ENCODE results near the gene USP36.
"Not testable (repeated sequence)": the region's sequence is repeated elsewhere in the genome, so short reads cannot be mapped to it uniquely, and the experiment has no call there.

Gene USP36

DNA sequence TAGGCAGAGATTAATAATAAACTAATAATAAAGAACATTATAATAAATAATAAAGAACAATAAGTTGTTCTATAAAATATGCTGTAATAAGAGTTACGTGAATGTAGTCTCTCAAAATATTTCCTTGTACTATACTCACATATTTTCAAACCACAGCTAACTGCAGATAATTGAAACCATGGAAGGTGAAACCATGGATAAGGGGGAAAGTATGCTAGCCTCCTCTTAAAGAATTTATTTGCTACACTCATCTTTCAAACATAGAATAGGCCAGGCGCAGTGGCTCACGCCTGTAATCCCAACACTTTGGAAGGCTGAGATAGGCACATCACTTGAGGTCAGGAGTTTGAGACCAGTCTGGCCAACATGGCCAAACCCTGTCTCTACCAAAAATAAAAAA, 77.1 kb downstream of the USP36 start:
- no peak for DNase-seq

DNA sequence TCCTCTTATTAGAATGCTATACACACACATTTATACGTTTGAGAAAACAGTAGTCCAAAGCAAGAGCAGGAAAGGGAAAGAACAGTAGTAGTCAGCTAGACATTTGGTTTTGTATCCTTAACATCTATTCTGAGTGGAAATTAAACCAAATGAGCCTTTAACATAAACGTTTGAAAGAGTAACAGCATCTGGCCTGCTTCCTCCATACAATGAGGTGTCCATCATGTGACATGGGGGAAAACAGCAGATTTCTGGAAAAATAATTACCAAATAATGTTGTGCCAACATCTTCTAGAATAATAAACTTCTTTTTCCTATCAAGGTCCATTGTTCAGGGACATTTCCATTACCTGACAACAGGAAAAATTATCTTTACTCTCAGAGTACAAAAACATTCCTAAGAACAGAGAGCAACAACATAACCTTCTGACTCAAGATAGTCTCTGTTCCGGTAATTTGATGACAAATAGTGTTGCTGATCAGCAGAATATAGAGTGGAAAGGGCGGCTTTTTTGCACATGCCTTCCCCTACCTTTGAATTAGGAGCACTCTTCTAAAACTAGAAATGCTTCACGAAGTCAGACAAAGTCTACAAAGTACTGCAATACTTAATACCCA, 78.7 kb downstream of the USP36 start:
- no peak for DNase-seq

DNA sequence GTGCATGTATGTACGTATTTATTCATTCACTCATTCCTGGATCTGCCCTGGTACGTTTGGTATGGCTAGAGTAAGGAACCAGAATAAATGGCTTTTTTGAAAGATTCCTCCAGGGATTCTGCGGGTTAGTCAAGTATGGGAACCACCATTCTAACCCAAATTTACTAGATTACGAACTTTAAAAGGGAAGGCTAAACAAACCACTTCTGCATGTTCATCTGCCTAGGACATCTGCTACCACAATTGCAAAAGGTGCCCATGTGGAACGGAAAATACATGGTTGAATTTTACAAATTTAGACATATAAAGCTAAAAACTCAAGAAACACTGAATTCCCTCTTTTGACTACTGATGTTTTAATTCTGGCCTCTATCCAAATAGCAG, 80.7 kb downstream of the USP36 start:
- DNase-seq = no peak

DNA sequence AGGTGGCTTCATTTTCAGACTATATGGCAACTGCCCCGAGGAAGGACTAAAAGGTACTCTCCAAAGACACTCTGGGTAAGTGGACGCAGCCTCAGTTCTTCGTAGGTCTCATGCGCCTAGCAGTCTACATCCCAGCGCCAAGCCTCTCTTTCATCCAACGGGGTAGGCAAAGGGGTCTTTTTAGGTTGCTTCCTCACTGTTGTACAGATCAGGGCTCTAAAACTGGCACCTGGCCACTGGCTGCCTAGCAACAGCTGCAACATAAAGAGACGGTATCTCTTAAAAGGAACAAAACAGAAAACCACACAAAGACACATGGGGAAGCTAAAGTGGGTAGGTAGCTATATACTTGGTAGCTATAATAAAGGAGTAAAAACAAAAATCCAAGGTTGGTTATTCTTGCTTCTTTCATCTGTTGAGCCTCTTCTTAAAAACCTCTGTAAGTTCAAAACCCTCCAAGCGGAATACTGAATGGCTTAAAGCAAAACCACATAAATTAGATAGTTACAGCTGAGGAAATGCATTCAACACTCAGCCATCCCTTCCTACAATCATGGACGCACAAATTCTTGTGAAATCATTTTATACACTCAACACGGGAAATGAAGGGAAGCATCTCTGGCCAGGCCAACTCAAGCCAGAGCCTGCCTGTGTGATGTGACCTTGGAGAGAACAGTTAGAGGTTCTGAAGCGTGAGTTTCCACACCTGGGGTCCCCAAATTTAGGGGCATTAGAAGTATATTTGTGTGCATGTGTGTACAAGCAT, 81.2 kb downstream of the USP36 start:
- no peak for DNase-seq

DNA sequence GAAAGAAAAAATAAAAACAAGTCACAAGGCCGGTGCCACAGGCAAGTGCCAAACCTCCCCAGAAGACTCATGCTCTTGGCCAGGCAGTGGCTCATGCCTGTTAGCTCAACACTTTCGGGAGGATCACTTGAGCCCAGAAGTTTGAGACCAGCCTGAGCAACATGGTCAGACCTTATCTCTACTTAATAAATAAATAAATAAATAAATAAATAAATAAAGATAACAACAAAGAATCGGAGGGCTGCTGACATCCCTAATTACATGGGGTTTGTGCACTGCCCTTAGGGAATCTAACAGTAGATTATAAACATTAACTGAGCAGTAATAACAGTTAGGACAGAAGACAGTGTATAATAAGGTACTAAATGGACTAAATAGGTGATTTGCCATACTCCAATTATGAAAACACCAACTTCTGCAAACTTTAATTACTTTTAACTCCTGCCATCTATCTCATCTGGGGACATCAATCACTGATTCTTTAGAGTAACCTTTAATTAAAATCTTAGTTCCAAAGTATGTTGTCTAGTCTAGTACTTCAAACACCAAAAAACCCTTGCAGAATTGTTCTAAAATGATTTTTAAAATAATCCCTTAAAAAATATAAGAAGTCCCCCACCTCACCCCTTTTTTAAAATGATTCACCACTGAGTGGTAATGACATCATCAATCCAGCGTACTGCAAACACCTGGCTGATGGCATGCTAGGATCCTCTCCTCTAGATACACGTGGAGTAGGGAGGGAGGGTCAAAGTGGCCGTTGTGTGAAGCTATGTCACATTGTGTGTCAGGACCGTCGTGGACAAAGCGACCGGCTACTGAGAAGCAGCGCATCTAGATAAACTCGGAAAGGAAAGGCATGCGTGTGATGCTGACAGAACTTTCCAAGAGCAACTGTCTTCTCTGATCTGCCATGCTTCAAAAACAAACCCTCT, 87.0 kb downstream of the USP36 start:
- no peak for DNase-seq

DNA sequence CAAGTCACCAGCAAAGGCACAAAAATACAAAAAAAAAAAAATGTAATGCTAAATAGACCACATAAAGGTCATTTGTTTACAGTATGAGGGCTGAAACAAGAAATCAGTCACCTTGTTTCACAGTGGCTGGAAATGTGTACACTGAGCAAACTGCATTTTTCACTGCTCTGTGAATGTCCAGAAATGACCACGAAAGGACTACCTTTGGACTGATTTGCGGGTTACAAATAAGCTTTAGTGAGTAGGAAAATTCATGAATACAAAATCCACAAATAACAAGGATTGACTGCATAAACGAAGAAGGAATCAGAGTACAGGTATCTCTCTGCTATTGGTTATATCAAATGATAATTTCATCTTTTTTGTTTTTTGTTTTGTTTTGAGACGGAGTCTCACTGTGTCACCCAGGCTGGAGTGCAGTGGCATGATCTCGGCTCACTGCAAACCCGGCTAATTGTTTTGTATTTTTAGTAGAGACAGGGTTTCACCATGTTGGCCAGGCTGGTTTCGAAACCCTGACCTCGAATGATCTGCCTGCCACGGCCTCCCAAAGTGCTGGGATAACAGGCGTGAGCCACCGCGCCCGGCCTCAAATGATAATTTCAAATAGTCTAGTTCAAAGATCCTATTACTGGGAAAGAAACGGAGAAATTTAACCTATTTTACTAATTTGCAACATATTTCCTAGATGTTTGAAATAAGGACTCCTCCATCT, 89.0 kb downstream of the USP36 start:
- DNase-seq = no peak

DNA sequence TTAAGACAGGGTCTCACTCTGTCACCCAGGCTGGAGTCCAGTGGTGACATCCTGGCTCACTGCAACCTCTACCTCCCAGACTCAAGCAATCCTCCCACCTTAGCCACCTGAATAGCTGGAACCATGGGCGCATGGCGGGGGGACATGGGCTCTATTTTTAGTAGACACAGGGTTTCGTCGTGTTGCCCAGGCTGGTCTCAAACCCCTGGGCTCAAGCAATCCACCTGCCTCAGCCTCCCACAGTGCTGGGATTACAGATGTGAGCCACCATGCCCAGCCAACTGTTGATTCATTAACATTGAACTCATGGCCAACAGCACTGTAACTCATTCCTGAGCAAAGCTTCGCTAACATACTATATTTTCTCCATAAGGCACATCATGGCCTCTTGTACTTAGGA, 89.6 kb downstream of the USP36 start:
- DNase-seq = not testable (repeated sequence)

DNA sequence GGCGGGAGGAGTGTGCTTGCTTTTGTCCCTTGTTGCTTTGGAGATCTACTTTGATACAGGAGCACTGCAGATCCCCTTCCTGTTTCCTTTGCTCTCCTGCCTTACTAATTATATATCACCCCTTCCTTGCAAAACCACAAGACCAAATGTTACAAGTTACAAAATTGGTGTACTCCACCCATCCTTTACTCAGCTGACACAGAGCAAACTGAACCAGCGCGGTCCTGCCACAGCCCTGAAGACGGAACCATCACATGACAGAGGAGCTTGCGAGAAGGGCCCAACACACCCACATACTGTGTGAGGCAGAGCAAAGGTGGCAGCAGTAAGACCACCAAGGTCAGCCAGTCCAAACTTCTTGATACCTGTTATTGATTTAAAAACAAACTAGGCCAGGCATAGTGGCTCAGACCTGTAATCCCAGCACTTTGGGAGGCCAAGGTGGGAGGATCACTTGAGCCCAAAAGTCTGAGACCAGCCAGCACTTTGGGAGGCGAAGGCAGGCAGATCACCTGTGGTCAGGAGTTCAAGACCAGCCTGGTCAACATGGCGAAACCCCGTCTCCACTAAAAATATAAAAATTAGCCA, 91.8 kb downstream of the USP36 start:
- peak in 1 of 2 experiments; percentile 76 for DNase-seq

DNA sequence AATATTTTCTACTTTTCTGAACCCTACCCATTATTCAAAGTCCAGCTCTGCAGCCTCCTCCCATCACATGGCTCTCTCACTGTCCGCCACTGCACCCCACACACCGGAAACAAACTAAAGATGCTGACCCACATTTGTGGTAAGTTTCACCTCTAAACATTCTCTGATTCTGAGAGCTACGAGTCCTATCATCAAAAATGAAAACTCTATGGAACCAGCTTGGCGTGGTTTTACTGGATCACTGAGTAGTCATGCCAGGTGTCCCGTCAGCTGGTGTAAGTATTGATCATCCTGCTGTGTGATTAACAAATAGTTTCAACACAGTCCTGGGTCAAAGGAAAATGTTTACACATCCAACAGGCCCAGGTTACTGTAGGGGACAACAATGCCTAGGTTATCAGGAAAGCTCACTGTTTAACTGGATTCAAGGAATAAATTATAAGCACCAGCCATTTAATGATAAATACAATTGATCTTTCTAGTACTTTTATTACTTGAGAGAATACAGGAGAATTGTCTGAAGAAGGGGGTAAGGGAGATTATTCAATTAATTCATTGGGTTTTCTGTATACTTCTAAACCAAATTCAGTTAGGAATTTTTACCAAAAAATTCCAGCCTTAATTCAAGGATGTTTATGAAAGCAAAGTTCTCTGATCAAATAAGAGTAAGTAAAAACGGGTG, 92.4 kb downstream of the USP36 start:
- no peak for DNase-seq

DNA sequence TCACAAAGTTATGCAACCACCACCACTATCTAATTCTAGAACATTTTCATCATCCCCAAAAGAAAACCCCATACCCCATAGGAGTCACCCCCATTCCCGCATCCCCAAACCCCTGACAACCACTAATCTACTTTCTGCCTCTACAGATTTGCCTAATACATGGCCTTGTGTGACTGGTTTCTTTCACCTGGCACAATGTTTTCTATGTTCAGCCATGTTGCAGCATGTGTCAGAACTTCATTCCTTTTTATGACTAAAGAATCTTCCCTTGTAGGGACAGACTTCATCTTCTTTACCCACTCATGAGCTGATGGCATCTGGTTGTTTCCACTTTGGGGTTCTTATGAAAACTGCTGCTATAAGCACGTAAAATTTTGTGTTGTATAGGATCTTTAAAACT, 93.1 kb downstream of the USP36 start:
- no peak for DNase-seq

DNA sequence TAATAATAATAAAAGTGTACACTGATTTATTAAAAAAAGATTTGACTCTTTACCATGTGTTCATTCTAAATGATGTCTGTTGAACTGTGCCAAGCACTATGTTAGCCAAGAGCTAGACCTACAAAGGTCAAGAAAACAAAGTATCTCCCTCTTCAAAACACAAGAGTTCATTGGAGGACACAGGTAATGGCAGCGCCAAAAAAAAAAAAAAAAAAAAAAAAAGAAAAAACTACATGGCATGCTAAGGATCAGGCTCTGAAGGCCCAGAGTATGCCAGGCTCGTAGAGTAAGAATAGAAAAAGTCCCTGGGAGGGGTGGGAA, 93.7 kb downstream of the USP36 start:
- no peak for DNase-seq

DNA sequence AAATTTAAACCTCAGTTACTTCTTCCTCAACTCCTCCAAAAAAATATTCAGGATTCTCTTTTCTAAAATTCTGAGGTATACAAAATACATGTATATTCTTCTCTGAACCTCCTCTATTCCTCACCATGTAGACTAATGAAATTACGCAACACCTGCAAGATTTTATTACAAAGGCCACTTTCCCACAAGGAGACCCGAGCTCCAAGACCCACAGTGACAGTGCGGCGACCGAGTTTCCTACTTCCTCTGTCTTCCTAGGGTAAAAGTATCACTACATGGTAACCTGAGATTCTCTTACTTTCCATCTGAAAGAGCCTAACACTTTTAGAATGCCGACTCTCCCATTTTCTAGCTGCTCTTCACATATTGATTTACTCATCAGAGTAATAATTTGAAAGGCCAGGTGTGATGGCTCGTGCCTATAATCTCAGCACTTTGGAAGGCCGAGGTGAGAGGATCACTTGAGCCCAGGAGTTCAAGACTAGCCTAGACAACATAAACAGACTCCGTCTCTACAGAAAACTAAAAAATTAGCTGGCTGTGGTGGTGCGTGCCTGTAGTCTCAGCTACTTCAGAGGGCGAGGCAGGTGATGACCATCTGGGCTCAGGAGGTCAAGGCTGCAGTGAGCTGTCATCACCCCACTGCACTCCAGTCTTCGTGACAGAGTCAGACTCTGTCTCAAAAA, 94.2 kb downstream of the USP36 start:
- no peak for DNase-seq

All from SW 1271 (cell line).